Measurements from ENCODE around the gene SPRYD3. TPM values are rescaled to one million over a fixed set of nuclear protein-coding genes. Genes with fewer than 3 reads are reported as not detected.

SPRYD3 gene
- total and polyA plus RNA-seq, 12 donors: 16.4 to 74.6 (median 43.1) TPM

GRCh38 chr12:53044052-53044581 is 35.1 kb downstream of the SPRYD3 start:
- Histone ChIP-seq H3K4me3 (no peak overlapping the region), H3K4me1 (replicated peaks in 1 of 2) (peaks cover 28 to 62% of the 10 kb centered on the region in 2 donors), H3K27ac (peak overlapping the region in 3 of 5 donors; percentile 91 to 99 (median 99)), H3K27me3 (no peaks in the 10 kb centered on the region), H3K9me3 (replicated peaks in 1 of 3) (no peaks in the 10 kb centered on the region), H3K36me3 (replicated peaks in 1 of 2) (peaks cover 0 to 12% of the 10 kb centered on the region in 2 donors)
- intact Hi-C loops (cut with DNase I): no loop called here
- DNase-seq: peak in 5 of 7 donors; percentile 17 to 60 (median 37)
- TF ChIP-seq CTCF (IDR thresholded peaks at IDR 0.05) (no peak), POLR2A (IDR thresholded peaks at IDR 0.05) (no peak)
- WGBS, 4 donors: 62 to 77% (median 70%) methylated on average over 10 of the region's 10 CpGs

DNA sequence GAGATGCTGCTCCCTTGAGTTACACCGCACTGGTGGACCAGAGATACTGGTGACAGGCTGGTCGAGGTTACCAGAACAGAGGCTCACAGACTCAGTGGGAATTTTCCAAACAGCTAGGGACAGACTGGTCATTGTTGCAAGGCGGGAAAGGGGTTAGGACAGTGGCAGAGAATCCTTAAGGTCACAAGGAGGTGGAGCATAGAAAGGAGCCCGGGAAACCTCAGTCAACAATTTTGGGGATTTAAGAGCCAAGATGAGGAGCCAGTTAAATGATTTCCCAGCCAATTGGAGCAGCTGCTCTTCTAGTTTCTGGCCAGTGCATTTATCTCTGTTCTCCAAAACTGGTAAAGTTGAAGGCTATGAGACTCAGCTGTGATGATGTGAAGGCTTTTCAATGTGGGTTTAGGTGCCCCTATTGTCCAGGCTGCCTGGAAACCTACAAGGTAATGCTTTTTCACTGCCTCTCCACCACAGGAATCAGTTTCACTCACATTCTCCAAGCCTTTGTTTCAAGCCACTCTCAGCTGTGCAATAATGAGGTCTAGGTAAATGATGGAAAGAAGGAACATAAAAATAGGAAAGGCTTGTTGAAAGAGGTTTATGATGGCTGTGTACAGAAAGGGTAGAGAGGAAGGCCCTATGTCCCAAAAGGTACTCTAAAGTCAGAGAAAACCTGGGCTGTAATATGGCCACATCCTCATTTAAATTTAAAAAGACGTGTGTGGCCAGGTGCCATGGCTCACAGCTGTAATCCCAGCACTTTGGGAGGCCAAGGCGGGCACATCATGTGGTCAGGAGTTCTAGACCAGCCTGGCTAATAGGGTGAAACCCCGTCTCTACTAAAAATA is 36.4 kb downstream of the SPRYD3 start:
- H3K4me1 ChIP-seq (replicated peaks in 1 of 2): peaks cover 18 to 61% of the 10 kb centered on the region in 2 donors
- DNase-seq: peak in 2 of 7 donors; percentile 2 to 52
- no peaks in the 10 kb centered on the region for H3K9me3 ChIP-seq (replicated peaks in 1 of 3)
- peaks cover 1 to 19% of the 10 kb centered on the region in 2 donors for H3K36me3 ChIP-seq (replicated peaks in 1 of 2)
- TF ChIP-seq POLR2A (IDR thresholded peaks at IDR 0.05): no peak
- TF ChIP-seq CTCF (IDR thresholded peaks at IDR 0.05): no peak
- no peak overlapping the region for H3K4me3 ChIP-seq
- WGBS, 4 donors: 62 to 69% (median 69%) methylated on average over 6 to 7 of the region's 7 CpGs
- intact Hi-C loops (cut with DNase I): no loop called here
- H3K27ac ChIP-seq: peak overlapping the region in 4 of 5 donors; percentile 12 to 99 (median 57)
- no peaks in the 10 kb centered on the region for H3K27me3 ChIP-seq

GRCh38 chr12:53039851-53040250 is 39.3 kb downstream of the SPRYD3 start:
- intact Hi-C loops (cut with DNase I): no loop called here
- H3K27ac ChIP-seq: peak overlapping the region in 2 of 5 donors; percentile 33 to 90
- peaks cover 4 to 42% of the 10 kb centered on the region in 2 donors for H3K4me1 ChIP-seq (replicated peaks in 1 of 2)
- no peaks in the 10 kb centered on the region for H3K9me3 ChIP-seq (replicated peaks in 1 of 3)
- H3K4me3 ChIP-seq: no peak overlapping the region
- 65 to 84% (median 71%) methylated on average over 4 of the region's 4 CpGs for WGBS, 4 donors
- no peaks in the 10 kb centered on the region for H3K27me3 ChIP-seq
- no peak for TF ChIP-seq POLR2A (IDR thresholded peaks at IDR 0.05)
- no peak for TF ChIP-seq CTCF (IDR thresholded peaks at IDR 0.05)
- peaks cover 4 to 49% of the 10 kb centered on the region in 2 donors for H3K36me3 ChIP-seq (replicated peaks in 1 of 2)
- DNase-seq: no peak

DNA sequence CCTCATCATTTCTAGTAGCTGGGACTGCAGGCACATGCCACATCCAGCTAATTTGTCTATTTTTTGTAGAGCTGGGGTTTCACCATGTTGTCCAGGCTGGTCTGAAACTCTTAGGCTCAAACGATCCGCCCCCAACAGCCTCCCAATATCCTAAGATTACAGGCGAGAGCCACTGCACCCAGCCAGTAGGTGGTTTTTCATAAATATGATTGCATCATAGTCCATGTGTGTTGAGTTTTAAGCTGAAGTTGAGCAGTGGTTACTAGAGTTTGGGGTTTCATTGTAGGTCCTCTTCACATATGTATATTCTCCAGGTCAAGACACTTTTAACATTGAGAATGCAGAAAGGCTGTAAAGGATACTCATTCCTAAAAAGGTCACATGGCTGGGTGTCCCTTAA is 42.4 kb downstream of the SPRYD3 start:
- Histone ChIP-seq H3K9me3 (replicated peaks in 1 of 3) (no peaks in the 10 kb centered on the region), H3K36me3 (replicated peaks in 1 of 2) (peaks cover 4 to 75% of the 10 kb centered on the region in 2 donors), H3K4me3 (no peak overlapping the region), H3K27me3 (no peaks in the 10 kb centered on the region), H3K27ac (no peak overlapping the region), H3K4me1 (replicated peaks in 1 of 2) (peaks cover 4 to 16% of the 10 kb centered on the region in 2 donors)
- TF ChIP-seq POLR2A (IDR thresholded peaks at IDR 0.05): no peak
- TF ChIP-seq CTCF (IDR thresholded peaks at IDR 0.05): no peak
- DNase-seq: no peak
- WGBS, 4 donors: 82 to 89% (median 86%) methylated on average over 3 of the region's 3 CpGs
- intact Hi-C loops (cut with DNase I): no loop called here
